Calu3 (cell line): ENCODE data around the gene LAMTOR4. TPM values are rescaled to one million over a fixed set of nuclear protein-coding genes. Genes with fewer than 3 reads are reported as not detected.

Source experiments
- BruUV-seq: library from RNA; stranded (reverse); fragments of 400-500 nt; replicated peaks from 2 replicates; lab custom pipeline; 2021; lab: Mats Ljungman, UMichigan
- CTCF ChIA-PET: fragments of 300-600 bp; sonication (Branson Sonifier 250); formaldehyde crosslinking; loops from one replicate; lab custom pipeline; 2022; ENCODE audit warnings: antibody characterized with exemption; lab: Charles Lee
- DNase-seq: peaks from one replicate; pipeline ENCODE4 v3.0.0; 2022
- H3K27ac Mint-ChIP-seq: one replicate; pipeline ENCODE4 v1.8.0; 2022; ENCODE audit warnings: mixed read lengths; ENCODE audit not compliant: unreplicated experiment
- H3K27me3 Mint-ChIP-seq: one replicate; pipeline ENCODE4 v1.8.0; 2022; ENCODE audit warnings: mixed read lengths; ENCODE audit not compliant: unreplicated experiment
- H3K36me3 Mint-ChIP-seq: one replicate; pipeline ENCODE4 v1.8.0; 2022; ENCODE audit warnings: mild to moderate bottlenecking, moderate library complexity, mixed read lengths; ENCODE audit not compliant: insufficient read depth, unreplicated experiment
- H3K4me1 Mint-ChIP-seq: one replicate; pipeline ENCODE4 v1.8.0; 2022; ENCODE audit warnings: mild to moderate bottlenecking, low read depth, mixed read lengths; ENCODE audit not compliant: unreplicated experiment
- H3K4me3 Mint-ChIP-seq: one replicate; pipeline ENCODE4 v1.8.0; 2022; ENCODE audit warnings: mild to moderate bottlenecking, low read depth, moderate library complexity, mixed read lengths; ENCODE audit not compliant: unreplicated experiment
- H3K9me3 Mint-ChIP-seq: one replicate; pipeline ENCODE4 v1.8.0; 2022; ENCODE audit warnings: low read depth, mixed read lengths; ENCODE audit not compliant: unreplicated experiment
- CTCF ChIP-seq: fragments of 200-600 bp; IDR thresholded peaks from one replicate; pipeline ENCODE4 v1.8.0; 2022; ENCODE audit warnings: antibody characterized with exemption; ENCODE audit not compliant: unreplicated experiment
- intact Hi-C: fragments of 100-400 bp; cut with micrococcal nuclease; formaldehyde crosslinking; loops from one replicate; pipeline ENCODE4 v1.10.0; 2022; ENCODE audit not compliant: unreplicated experiment
- total RNA-seq: library from RNA; stranded (reverse); gene quantifications from 2 replicates; pipeline ENCODE4 v1.2.3, GENCODE V29; 2022

Gene LAMTOR4
- total RNA-seq, 1 experiment from 2014 or later = 43.6 TPM

- Mint-ChIP-seq H3K27ac (no peak overlapping the region), H3K4me1 (peaks cover 8% of the 10 kb centered on the region), H3K9me3 (no peaks in the 10 kb centered on the region), H3K4me3 (no peak overlapping the region), H3K27me3 (no peaks in the 10 kb centered on the region), H3K36me3 (peaks cover 35% of the 10 kb centered on the region)
- no peak for TF ChIP-seq CTCF
- CTCF ChIA-PET = no interaction called here
- intact Hi-C loops = no loop called here
- no peak for DNase-seq
- BruUV-seq = no TSS peak
Measured at GRCh38 chr7:100124301-100125230, 24.2 kb upstream of the LAMTOR4 start.

- no peaks in the 10 kb centered on the region for H3K9me3 Mint-ChIP-seq
- peak overlapping the region; percentile 93 for H3K27ac Mint-ChIP-seq
- TF ChIP-seq CTCF = no peak
- BruUV-seq = TSS peak; percentile 75
- CTCF ChIA-PET = no interaction called here
- peak overlapping the region; percentile 88 for H3K4me3 Mint-ChIP-seq
- H3K36me3 Mint-ChIP-seq = peaks cover 31% of the 10 kb centered on the region
- intact Hi-C loops = no loop called here
- no peaks in the 10 kb centered on the region for H3K27me3 Mint-ChIP-seq
- H3K4me1 Mint-ChIP-seq = peaks cover 6% of the 10 kb centered on the region
- no peak for DNase-seq
Measured at GRCh38 chr7:100126239-100126930, 22.3 kb upstream of the LAMTOR4 start.

GRCh38 chr7:100126931-100127865 lies 21.5 kb upstream of the LAMTOR4 start, which contains the start of gene MBLAC1:
Gene MBLAC1 (plus strand): TSS chr7:100126967. CDS start chr7:100127396, 429 bp downstream.
- H3K27me3 Mint-ChIP-seq = no peaks in the 10 kb centered on the region
- no peaks in the 10 kb centered on the region for H3K9me3 Mint-ChIP-seq
- H3K4me3 Mint-ChIP-seq = peak within 1 kb of the TSS; percentile 88
- intact Hi-C loops = no loop called here
- DNase-seq = peak; percentile 83
- H3K4me1 Mint-ChIP-seq = peaks cover 13% of the 10 kb centered on the region
- no peak for TF ChIP-seq CTCF
- CTCF ChIA-PET = no interaction called here
- peak within 1 kb of the TSS; percentile 93 for H3K27ac Mint-ChIP-seq
- peaks cover 31% of the 10 kb centered on the region for H3K36me3 Mint-ChIP-seq
- BruUV-seq = no TSS peak
